ENCODE measurements around the gene CIZ1. TPM values are rescaled to one million over a fixed set of nuclear protein-coding genes. Genes with fewer than 3 reads are reported as not detected.

The CIZ1 gene
- total RNA-seq, 1 donor from 2014 or later: 86.1 TPM

GRCh38 chr9:128214571-128215490, 23.5 kb upstream of the CIZ1 start:
- intact Hi-C loops (cut with DNase I): no loop called here
- no peak for DNase-seq (ENCODE audit: low spot score)

GRCh38 chr9:128213746-128214497, 22.6 kb upstream of the CIZ1 start:
- intact Hi-C loops (cut with DNase I): no loop called here
- no peak for DNase-seq (ENCODE audit: low spot score)

- intact Hi-C loops (cut with DNase I): no loop called here
- DNase-seq (ENCODE audit: low spot score): no peak
These were observed 20.6 kb upstream of the CIZ1 start for GRCh38 chr9:128211981-128212281.

GRCh38 chr9:128211186-128211980, 20.0 kb upstream of the CIZ1 start:
- no peak for DNase-seq (ENCODE audit: low spot score)
- intact Hi-C loops (cut with DNase I): no loop called here

- intact Hi-C loops (cut with DNase I): no loop called here
- DNase-seq (ENCODE audit: low spot score): no peak
These were observed 17.7 kb upstream of the CIZ1 start for GRCh38 chr9:128208946-128209669.

GRCh38 chr9:128208386-128208785, 17.0 kb upstream of the CIZ1 start:
- no peak for DNase-seq (ENCODE audit: low spot score)
- intact Hi-C loops (cut with DNase I): no loop called here

- intact Hi-C loops (cut with DNase I): no loop called here
- DNase-seq (ENCODE audit: low spot score): no peak
These were observed 15.8 kb upstream of the CIZ1 start for GRCh38 chr9:128206916-128207910.

- no peak for DNase-seq (ENCODE audit: low spot score)
- intact Hi-C loops (cut with DNase I): no loop called here
These were observed 15.1 kb upstream of the CIZ1 start for GRCh38 chr9:128206484-128206883.

- intact Hi-C loops (cut with DNase I): no loop called here
- no peak for DNase-seq (ENCODE audit: low spot score)
These were observed 14.0 kb upstream of the CIZ1 start for GRCh38 chr9:128205296-128205944.

- intact Hi-C loops (cut with DNase I): loop anchor here (5.0 kb wide), 1 partner anchor 42 kb away; no protein-coding TSS in a partner anchor
- no peak for DNase-seq (ENCODE audit: low spot score)
These were observed 13.5 kb upstream of the CIZ1 start for GRCh38 chr9:128204858-128205257.

GRCh38 chr9:128203707-128204551, 12.6 kb upstream of the CIZ1 start:
- no peak for DNase-seq (ENCODE audit: low spot score)
- intact Hi-C loops (cut with DNase I): loop anchor here (5.0 kb wide), 1 partner anchor 43 kb away; no protein-coding TSS in a partner anchor

- intact Hi-C loops (cut with DNase I): loop anchor here (5.0 kb wide), 1 partner anchor 44 kb away; no protein-coding TSS in a partner anchor
- peak; percentile 86 for DNase-seq (ENCODE audit: low spot score)
These were observed 11.8 kb upstream of the CIZ1 start, which contains the start of gene DNM1 for GRCh38 chr9:128203024-128203706. Gene DNM1, plus strand, starts transcription at chr9:128203379. Its CDS starts 92 bp downstream, at chr9:128203471.

GRCh38 chr9:128202648-128203023, 11.3 kb upstream of the CIZ1 start:
- intact Hi-C loops (cut with DNase I): loop anchor here (5.0 kb wide), 1 partner anchor 45 kb away; no protein-coding TSS in a partner anchor
- no peak for DNase-seq (ENCODE audit: low spot score)

GRCh38 chr9:128201441-128202369, 10.3 kb upstream of the CIZ1 start:
- no peak for DNase-seq (ENCODE audit: low spot score)
- intact Hi-C loops (cut with DNase I): loop anchor here (5.0 kb wide), 1 partner anchor 46 kb away; no protein-coding TSS in a partner anchor
